H1 (cell line): ENCODE results near the gene LRRC4. TPM values are rescaled to one million over a fixed set of nuclear protein-coding genes. Genes with fewer than 3 reads are reported as not detected.

Experiments used
- CTCF ChIA-PET: fragments of 300-600 bp; sonication (Branson Sonifier 250); formaldehyde crosslinking; loops from one replicate; lab custom pipeline; 2021; ENCODE audit not compliant: partially characterized antibody; lab: Charles Lee
- POLR2A ChIA-PET: fragments of 300-600 bp; sonication (Branson Sonifier 250); formaldehyde crosslinking; loops from one replicate; lab custom pipeline; 2021; ENCODE audit warnings: inconsistent platforms; ENCODE audit not compliant: partially characterized antibody; lab: Charles Lee
- DNase-seq, 2 experiments: peaks; one replicate each; pipeline versions ENCODE4 v3.0.0 to v3.0.0-alpha.2; 2010 to 2022; ENCODE audit warnings: low spot score in 2 of 2, low read depth in 1 of 2, mixed read lengths in 1 of 2
- FAIRE-seq: peaks from 2 replicates; lab custom pipeline; 2011; peaks lifted over from hg19 to GRCh38; lab: Jason Lieb, UNC
- H2AFZ ChIP-seq: 2 replicates; pipeline ENCODE4 v1.8.1; 2012; ENCODE audit warnings: low read length, inconsistent platforms
- H2AK5ac ChIP-seq: 2 replicates; pipeline ENCODE4 v1.6.1; 2013; ENCODE audit warnings: low read depth, low read length
- H2BK120ac ChIP-seq: replicated peaks from 2 replicates; pipeline ENCODE3; 2013; ENCODE audit warnings: low read depth, low read length, inconsistent platforms
- H2BK12ac ChIP-seq: 2 replicates; pipeline ENCODE4 v1.6.1; 2013; ENCODE audit warnings: low read depth, low read length
- H2BK15ac ChIP-seq: 2 replicates; pipeline ENCODE4 v1.6.1; 2013; ENCODE audit warnings: low read length
- H2BK20ac ChIP-seq: 2 replicates; pipeline ENCODE4 v1.6.1; 2013; ENCODE audit warnings: low read length
- H2BK5ac ChIP-seq: 2 replicates; pipeline ENCODE4 v1.6.1; 2013; ENCODE audit warnings: low read depth, low read length
- H3K14ac ChIP-seq: 2 replicates; pipeline ENCODE4 v1.6.1; 2013; ENCODE audit warnings: inconsistent platforms; ENCODE audit not compliant: insufficient read length
- H3K18ac ChIP-seq: 2 replicates; pipeline ENCODE4 v1.6.1; 2013; ENCODE audit warnings: low read length; ENCODE audit errors: extremely low read depth
- H3K23ac ChIP-seq: 2 replicates; pipeline ENCODE4 v1.6.1; 2013; ENCODE audit warnings: inconsistent platforms; ENCODE audit not compliant: insufficient read length
- H3K23me2 ChIP-seq: 2 replicates; pipeline ENCODE4 v1.6.1; 2013; ENCODE audit warnings: low read depth, low read length
- H3K27ac ChIP-seq: 2 replicates; pipeline ENCODE4 v1.6.1; 2011; ENCODE audit warnings: low read depth, low read length, inconsistent platforms
- H3K27me3 ChIP-seq, 4 experiments: replicated peaks in 1 of 4; 1 replicate in 1 of 4; 2 replicates in 3 of 4; pipeline versions ENCODE4 v1.6.1 to v1.8.1; 2011 to 2013; ENCODE audit warnings: low read length in 3 of 4, mild to moderate bottlenecking in 3 of 4, inconsistent platforms in 2 of 4, mixed read lengths in 2 of 4, moderate library complexity in 1 of 4; ENCODE audit not compliant: control insufficient read depth in 3 of 4, insufficient read depth in 3 of 4; ENCODE audit errors: extremely low read depth in 1 of 4
- H3K36me3 ChIP-seq, 4 experiments: 2 replicates each; pipeline versions ENCODE4 v1.6.1 to v1.8.1; 2011 to 2013; ENCODE audit warnings: mild to moderate bottlenecking in 4 of 4, low read length in 3 of 4, moderate library complexity in 2 of 4, control low read depth in 1 of 4, inconsistent platforms in 1 of 4; ENCODE audit not compliant: insufficient read depth in 4 of 4, control insufficient read depth in 2 of 4
- H3K4ac ChIP-seq: replicated peaks from 2 replicates; pipeline ENCODE3; 2013; ENCODE audit warnings: low read length, low read depth, mixed read lengths, inconsistent platforms; ENCODE audit not compliant: insufficient read length
- H3K4me1 ChIP-seq, 4 experiments: replicated peaks in 1 of 4; 1 replicate in 1 of 4; 2 replicates in 3 of 4; pipeline versions ENCODE4 v1.6.1 to v1.8.1; 2011 to 2013; ENCODE audit warnings: low read length in 3 of 4, inconsistent platforms in 2 of 4, mixed read lengths in 1 of 4; ENCODE audit not compliant: insufficient read depth in 4 of 4, control insufficient read depth in 3 of 4
- H3K4me2 ChIP-seq, 2 experiments: 2 replicates each; pipeline versions ENCODE4 v1.6.1 to v1.8.1; 2011 to 2013; ENCODE audit warnings: low read depth in 2 of 2, low read length in 2 of 2, control low read depth in 1 of 2, inconsistent platforms in 1 of 2, mild to moderate bottlenecking in 1 of 2; ENCODE audit not compliant: insufficient read depth in 1 of 2
- H3K4me3 ChIP-seq, 4 experiments: fragments of 200-600, 300-600 bp in 1 of 4; sonication (generic), shearing (Covaris generic), sonication (Bioruptor Twin) in 1 of 4; 2 replicates each; pipeline versions ENCODE4 v1.5.1 to v1.8.1; 2011 to 2016; ENCODE audit warnings: low read length in 4 of 4, low read depth in 3 of 4, control low read depth in 2 of 4, inconsistent platforms in 2 of 4, mild to moderate bottlenecking in 2 of 4, mixed read lengths in 1 of 4, moderate library complexity in 1 of 4; ENCODE audit not compliant: insufficient read depth in 2 of 4; ENCODE audit errors: extremely low read depth in 1 of 4
- H3K56ac ChIP-seq: replicated peaks from 2 replicates; pipeline ENCODE3; 2013; ENCODE audit warnings: low read depth, mild to moderate bottlenecking, mixed read lengths, low read length, inconsistent platforms; ENCODE audit not compliant: insufficient read length
- H3K79me1 ChIP-seq: 2 replicates; pipeline ENCODE4 v1.6.1; 2013; ENCODE audit warnings: low read depth, low read length, control low read depth
- H3K79me2 ChIP-seq, 2 experiments: 2 replicates each; pipeline versions ENCODE4 v1.6.1 to v1.8.1; 2012 to 2013; ENCODE audit warnings: low read length in 2 of 2, mild to moderate bottlenecking in 2 of 2, inconsistent platforms in 1 of 2; ENCODE audit not compliant: insufficient read depth in 2 of 2, control insufficient read depth in 1 of 2
- H3K9ac ChIP-seq, 4 experiments: replicated peaks in 1 of 4; 1 replicate in 1 of 4; 2 replicates in 3 of 4; pipeline versions ENCODE4 v1.6.1 to v1.8.1; 2011 to 2013; ENCODE audit warnings: low read depth in 3 of 4, low read length in 3 of 4, control low read depth in 2 of 4, mild to moderate bottlenecking in 2 of 4, moderate library complexity in 2 of 4, inconsistent platforms in 1 of 4; ENCODE audit errors: extremely low read depth in 1 of 4
- H3K9me3 ChIP-seq, 2 experiments: 2 replicates each; pipeline versions ENCODE4 v1.6.1 to v1.8.1; 2012 to 2013; ENCODE audit warnings: mild to moderate bottlenecking in 2 of 2, moderate library complexity in 2 of 2, control low read depth in 1 of 2, inconsistent platforms in 1 of 2, low read depth in 1 of 2, low read length in 1 of 2, mixed read lengths in 1 of 2; ENCODE audit not compliant: insufficient read depth in 2 of 2
- H4K20me1 ChIP-seq, 2 experiments: replicated peaks in 1 of 2; 2 replicates each; pipeline versions ENCODE3 to v1.8.1; 2011 to 2013; ENCODE audit warnings: inconsistent platforms in 2 of 2, low read length in 2 of 2, mild to moderate bottlenecking in 1 of 2; ENCODE audit not compliant: insufficient read depth in 2 of 2, control insufficient read depth in 1 of 2
- H4K5ac ChIP-seq: 2 replicates; pipeline ENCODE4 v1.6.1; 2013; ENCODE audit warnings: low read length, low read depth, mixed read lengths, inconsistent platforms; ENCODE audit not compliant: insufficient read length
- H4K8ac ChIP-seq: 2 replicates; pipeline ENCODE4 v1.8.0; 2013; ENCODE audit warnings: mild to moderate bottlenecking, moderate library complexity, low read length, inconsistent platforms; ENCODE audit not compliant: insufficient read depth; ENCODE audit errors: extremely low read depth
- H4K91ac ChIP-seq: replicated peaks from 2 replicates; pipeline ENCODE3; 2013; ENCODE audit warnings: low read length, mixed read lengths, inconsistent platforms; ENCODE audit not compliant: insufficient read length
- ASH2L ChIP-seq: fragments of 200-600, 300-600 bp; sonication (generic); IDR thresholded peaks from one replicate; pipeline ENCODE4 v1.7.1; 2017; ENCODE audit warnings: low read length
- CBX5 ChIP-seq: fragments of 300-800, 300-1000 bp; sonication (generic); IDR thresholded peaks from 2 replicates; pipeline ENCODE4 v1.7.1; 2016; ENCODE audit warnings: antibody characterized with exemption, low read length, low read depth
- CHD2 ChIP-seq: IDR thresholded peaks from 2 replicates; pipeline ENCODE4 v1.6.1; 2012; ENCODE audit warnings: low read length, improper control_type of control experiment
- PHF8 ChIP-seq: fragments of 200-600 bp; sonication (generic); conservative IDR thresholded peaks from 2 replicates; pipeline ENCODE4 v1.7.1; 2012; ENCODE audit warnings: low read depth, mild to moderate bottlenecking, inconsistent platforms, low read length, moderate library complexity
- RBBP5 ChIP-seq: IDR thresholded peaks from 2 replicates; pipeline ENCODE4 v1.7.1; 2012; ENCODE audit warnings: low read depth, mild to moderate bottlenecking, inconsistent platforms, low read length, moderate library complexity, borderline replicate concordance
- SRF ChIP-seq: IDR thresholded peaks from 2 replicates; pipeline ENCODE4 v1.6.1; 2011; ENCODE audit warnings: mild to moderate bottlenecking, low read depth, low read length, moderate library complexity
- WGBS, 2 experiments: shearing (Covaris generic) in 1 of 2; methylation state at CpG; one replicate each; pipeline versions ENCODE4 v1.1.6 to v1.1.7; 2013 to 2015; ENCODE audit warnings: low lambda C conversion rate in 2 of 2, mixed read lengths in 2 of 2, inconsistent platforms in 1 of 2, low coverage in 1 of 2, missing lambda C conversion rate in 1 of 2; ENCODE audit not compliant: insufficient replicate concordance in 2 of 2, insufficient coverage in 1 of 2, insufficient read length in 1 of 2; ENCODE audit errors: extremely low coverage in 1 of 2, missing lambda C conversion rate in 1 of 2; 5-methylcytosine and 5-hydroxymethylcytosine counted together
- polyA plus RNA-seq, 7 experiments: library from polyadenylated mRNA; depleted of rRNA in 3 of 7; stranded (reverse) in 5 of 7; unstranded in 2 of 7; fragments of >200 nt in 5 of 7; fragments of 200-250 nt in 2 of 7; gene quantifications; 1 replicate in 5 of 7; 2 replicates in 1 of 7; 4 replicates in 1 of 7; pipeline versions ENCODE4 v1.2.1 to v1.2.3, GENCODE V29; 2011 to 2013; ENCODE audit warnings: missing spikeins in 2 of 7, mixed read lengths in 2 of 7
- total RNA-seq: library from RNA; stranded (reverse); fragmentation: NEBNext Ultra II Directional; extraction: Animal tissue kit (Norgen Biotek cat#: 25700); gene quantifications from 2 replicates; pipeline ENCODE4 v1.2.1, GENCODE V29; 2021
- TF ChIP-seq, protein P1 (sequence below): IDR thresholded peaks from 2 replicates; pipeline ENCODE4 v1.6.1; 2012; ENCODE audit warnings: inconsistent platforms

Gene LRRC4
- total and polyA plus RNA-seq, 2 of the 8 experiments (the other 6 are each of a cell fraction or from before 2014, with no cell fraction given) = 13.4 to 16.4 TPM

DNA sequence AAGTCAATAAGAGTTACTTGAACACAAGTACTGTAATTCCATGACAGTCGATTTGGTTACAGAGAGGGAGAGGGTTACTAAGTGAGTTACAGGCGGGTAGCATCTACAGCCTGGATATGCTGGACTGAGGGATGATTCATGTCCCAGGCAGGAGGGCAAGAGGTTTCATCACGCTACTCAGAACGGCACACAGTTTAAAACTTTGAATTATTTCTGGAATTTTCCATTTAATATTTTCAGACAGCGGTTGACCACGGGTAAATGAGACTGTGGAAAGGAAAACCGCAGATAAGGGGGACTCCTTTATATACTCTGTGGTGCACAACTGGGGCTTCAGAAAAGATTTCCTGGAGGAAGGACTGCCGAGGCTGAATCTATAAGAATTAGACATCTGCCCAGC is 25.7 kb upstream of the LRRC4 start:
- FAIRE-seq = no peak
- no peak overlapping the region for H3K18ac ChIP-seq
- no peak for TF ChIP-seq SRF
- no peak for TF ChIP-seq RBBP5
- no peak for TF ChIP-seq CHD2
- no peak for TF ChIP-seq ASH2L
- no peak for TF ChIP-seq PHF8
- TF ChIP-seq, protein P1, sequence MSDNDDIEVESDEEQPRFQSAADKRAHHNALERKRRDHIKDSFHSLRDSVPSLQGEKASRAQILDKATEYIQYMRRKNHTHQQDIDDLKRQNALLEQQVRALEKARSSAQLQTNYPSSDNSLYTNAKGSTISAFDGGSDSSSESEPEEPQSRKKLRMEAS = no peak
- TF ChIP-seq CBX5 = no peak
- ChIA-PET POLR2A (no interaction called here), CTCF (interaction anchor here (1.3 to 10.4 kb wide), 4 partner anchors 9 to 152 kb away, joined by 5 to 93 read pairs (median 26); no protein-coding TSS in a partner anchor)
- no peak overlapping the region for H4K8ac ChIP-seq
- no peak overlapping the region for H2AFZ ChIP-seq
- no peak overlapping the region for H2BK20ac ChIP-seq
- no peak overlapping the region for H2BK5ac ChIP-seq
- H3K4me1 ChIP-seq = peaks cover 0 to 8% (median 2%) of the 10 kb centered on the region in 4 experiments; a peak in 1 of 7 replicates
- H4K5ac ChIP-seq = no peak overlapping the region
- no peak for DNase-seq
- no peak overlapping the region for H3K27ac ChIP-seq
- no peak overlapping the region for H3K4ac ChIP-seq
- H3K14ac ChIP-seq = no peak overlapping the region
- H3K27me3 ChIP-seq = no peaks in the 10 kb centered on the region
- no peak overlapping the region for H3K23ac ChIP-seq
- no peak overlapping the region for H3K4me3 ChIP-seq
- no peak overlapping the region for H3K9ac ChIP-seq
- H3K79me2 ChIP-seq = no peaks in the 10 kb centered on the region
- H2BK15ac ChIP-seq = no peak overlapping the region
- no peak overlapping the region for H4K91ac ChIP-seq
- no peak overlapping the region for H2BK12ac ChIP-seq
- no peaks in the 10 kb centered on the region for H3K36me3 ChIP-seq
- H2AK5ac ChIP-seq = no peak overlapping the region
- H2BK120ac ChIP-seq = no peak overlapping the region
- H3K23me2 ChIP-seq = no peaks in the 10 kb centered on the region
- H3K56ac ChIP-seq = no peak overlapping the region
- H4K20me1 ChIP-seq = peaks cover 5 to 11% of the 10 kb centered on the region in 2 experiments
- H3K4me2 ChIP-seq = no peak overlapping the region
- H3K9me3 ChIP-seq = no peaks in the 10 kb centered on the region
- 87% methylated on average over 8 of the region's 8 CpGs; no CpG with 5 or more reads in 1 of the 2 experiments for WGBS, 2 experiments
- H3K79me1 ChIP-seq = no peaks in the 10 kb centered on the region
